GM13977 (cell line): ENCODE measurements around the gene HEATR5A.
"Not testable (repeated sequence)": the region's sequence is repeated elsewhere in the genome, so short reads cannot be mapped to it uniquely, and the experiment has no call there.

Source experiments
- DNase-seq: peaks from one replicate; pipeline ENCODE4 v3.0.0; 2012; ENCODE audit warnings: low spot score
- CTCF ChIP-seq: IDR thresholded peaks from 2 replicates; pipeline ENCODE4 v1.5.1; 2012; ENCODE audit warnings: mild to moderate bottlenecking, control low read depth; ENCODE audit not compliant: insufficient read depth; ENCODE audit errors: extremely low read depth, missing control alignments
- in situ Hi-C: fragments of 300-500 bp; cut with MboI; formaldehyde crosslinking; loops from one replicate; pipeline ENCODE4 v1.12.0; 2022; ENCODE audit warnings: low sequenced_read_pairs, low pct_unique_long_range_greater_than_20kb, mixed read lengths, inconsistent platforms; ENCODE audit not compliant: unreplicated experiment

HEATR5A gene

GRCh38 chr14:31261859-31262731, 158.3 kb downstream of the HEATR5A start:
- no peak for DNase-seq
- in situ Hi-C loops, result no loop called here
- no peak for TF ChIP-seq CTCF

- in situ Hi-C loops, result no loop called here
- no peak for TF ChIP-seq CTCF
These were observed 158.9 kb downstream of the HEATR5A start for GRCh38 chr14:31261523-31261858.

GRCh38 chr14:31259040-31259435, 161.3 kb downstream of the HEATR5A start:
- DNase-seq, in situ Hi-C loops: not testable (repeated sequence)

More at GRCh38 chr14:31261523-31261858, 158.9 kb downstream of the HEATR5A start:
- no peak for DNase-seq

- no peak for TF ChIP-seq CTCF
- DNase-seq, result no peak
- in situ Hi-C loops, result no loop called here
These were observed 161.8 kb downstream of the HEATR5A start for GRCh38 chr14:31258427-31259039.

GRCh38 chr14:31257554-31258426, 162.6 kb downstream of the HEATR5A start:
- in situ Hi-C loops, DNase-seq: not testable (repeated sequence)

GRCh38 chr14:31257244-31257553, 163.2 kb downstream of the HEATR5A start:
- in situ Hi-C loops, result no loop called here
- DNase-seq, result no peak
- no peak for TF ChIP-seq CTCF

GRCh38 chr14:31256534-31257243, 163.7 kb downstream of the HEATR5A start:
- in situ Hi-C loops, result no loop called here
- TF ChIP-seq CTCF, result no peak
- no peak for DNase-seq

GRCh38 chr14:31255918-31256317, 164.4 kb downstream of the HEATR5A start:
- in situ Hi-C loops, DNase-seq: not testable (repeated sequence)
